ENCODE results near the gene SNAP91.

DNA sequence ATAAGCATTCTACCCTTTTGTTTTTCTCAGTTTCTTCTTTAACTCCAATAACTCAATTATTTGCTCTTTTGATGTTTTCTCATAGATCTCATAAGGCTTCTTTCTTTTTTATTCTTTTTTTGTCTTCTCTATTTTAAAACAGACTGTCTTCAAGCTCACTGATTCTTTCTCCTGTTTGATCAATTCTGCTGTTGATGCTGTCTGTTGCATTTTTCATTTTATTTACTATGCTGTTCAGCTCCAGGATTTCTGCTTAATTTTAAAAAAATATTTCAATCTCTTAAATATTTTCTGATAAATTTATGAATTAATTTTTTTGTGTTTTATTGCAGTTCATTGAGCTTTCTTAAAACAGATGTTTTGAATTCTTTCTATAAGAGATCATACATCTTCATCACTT, 48.1 kb upstream of the SNAP91 start:
- TF ChIP-seq, protein P1, sequence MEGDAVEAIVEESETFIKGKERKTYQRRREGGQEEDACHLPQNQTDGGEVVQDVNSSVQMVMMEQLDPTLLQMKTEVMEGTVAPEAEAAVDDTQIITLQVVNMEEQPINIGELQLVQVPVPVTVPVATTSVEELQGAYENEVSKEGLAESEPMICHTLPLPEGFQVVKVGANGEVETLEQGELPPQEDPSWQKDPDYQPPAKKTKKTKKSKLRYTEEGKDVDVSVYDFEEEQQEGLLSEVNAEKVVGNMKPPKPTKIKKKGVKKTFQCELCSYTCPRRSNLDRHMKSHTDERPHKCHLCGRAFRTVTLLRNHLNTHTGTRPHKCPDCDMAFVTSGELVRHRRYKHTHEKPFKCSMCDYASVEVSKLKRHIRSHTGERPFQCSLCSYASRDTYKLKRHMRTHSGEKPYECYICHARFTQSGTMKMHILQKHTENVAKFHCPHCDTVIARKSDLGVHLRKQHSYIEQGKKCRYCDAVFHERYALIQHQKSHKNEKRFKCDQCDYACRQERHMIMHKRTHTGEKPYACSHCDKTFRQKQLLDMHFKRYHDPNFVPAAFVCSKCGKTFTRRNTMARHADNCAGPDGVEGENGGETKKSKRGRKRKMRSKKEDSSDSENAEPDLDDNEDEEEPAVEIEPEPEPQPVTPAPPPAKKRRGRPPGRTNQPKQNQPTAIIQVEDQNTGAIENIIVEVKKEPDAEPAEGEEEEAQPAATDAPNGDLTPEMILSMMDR (IDR thresholded peaks at IDR 0.05; ENCODE audit: borderline replicate concordance, extremely low read depth, low read length, poor library complexity, severe bottlenecking): no peak
- TF ChIP-seq EZH2 (IDR thresholded peaks at IDR 0.05; ENCODE audit: borderline replicate concordance, low read depth, low read length, severe bottlenecking): no peak
